Measurements from ENCODE around the gene RSPH10B. TPM values are rescaled to one million over a fixed set of nuclear protein-coding genes. Genes with fewer than 3 reads are reported as not detected.

The RSPH10B gene
- total and polyA plus RNA-seq, 10 of the 15 experiments (the other 5 are each of a cell fraction or from before 2014, with no cell fraction given), result 0.03 TPM; not detected in 9

- Histone ChIP-seq H3K79me2 (ENCODE audit: control insufficient read depth, insufficient read depth, low read length) (peaks cover 41% of the 10 kb centered on the region), H3K4me1 (ENCODE audit: control insufficient read depth, insufficient read depth, low read length) (0 out of 2 replicates have a peak, but pooled peaks cover 2% of the 10 kb centered on the region), H3K4me3 (peak overlapping the region; percentile 93), H4K20me1 (ENCODE audit: control insufficient read depth, insufficient read depth) (no peaks in the 10 kb centered on the region), H2AFZ (ENCODE audit: control insufficient read depth, low read depth, low read length) (no peak overlapping the region), H3K27ac (ENCODE audit: control insufficient read depth, insufficient read depth) (peak overlapping the region; percentile 89; the same call in 1 of the 2 replicates), H3K36me3 (ENCODE audit: control insufficient read depth in 2 of 2, insufficient read depth in 2 of 2, low read length in 1 of 2) (peaks cover 0 to under 1% of the 10 kb centered on the region in 2 experiments; a peak in 3 of 4 replicates), H3K27me3 (replicated peaks in 1 of 2; ENCODE audit: control insufficient read depth in 2 of 2, insufficient read depth in 2 of 2, low read length in 1 of 2) (no peaks in the 10 kb centered on the region), H3K4me2 (ENCODE audit: control insufficient read depth, insufficient read depth) (peak overlapping the region; percentile 45), H3K9ac (ENCODE audit: control insufficient read depth, insufficient read depth, low read length) (peak overlapping the region; percentile 90), H3K9me3 (replicated peaks; ENCODE audit: control insufficient read depth, insufficient read depth, low read length) (no peaks in the 10 kb centered on the region)
- ChIA-PET CTCF (interaction anchor here (1.1 to 3.5 kb wide), 5 partner anchors 10 to 342 kb away, joined by 3 to 15 read pairs (median 5); no protein-coding TSS in a partner anchor), SMC1A (ENCODE audit: uncharacterized antibody, unreplicated experiment) (interaction anchor here (1.1 to 3.5 kb wide), 3 partner anchors 10 to 99 kb away, joined by 4 to 24 read pairs (median 17); no protein-coding TSS in a partner anchor), RAD21 (ENCODE audit: unreplicated experiment) (interaction anchor here (2.6 kb wide), 1 partner anchor 99 kb away, joined by 13 read pairs; no protein-coding TSS in a partner anchor), POLR2A (interaction anchor here (1.1 kb wide), 2 partner anchors 10 to 50 kb away, joined by 4 to 5 read pairs; no protein-coding TSS in a partner anchor)
- WGBS (ENCODE audit: insufficient coverage, insufficient replicate concordance, low lambda C conversion rate, missing lambda C conversion rate), result 37% methylated on average over 4 of the region's 4 CpGs
- DNase-seq (ENCODE audit: low read depth, low spot score) (no peak), ATAC-seq (no peak), FAIRE-seq (no peak)
- intact Hi-C loops (cut with micrococcal nuclease; ENCODE audit: unreplicated experiment), result loop anchor here (10.0 kb wide), 1 partner anchor 437 kb away; the partner anchor contains the start of gene DAGLB
- in situ Hi-C loops (cut with MboI), result no loop called here
- no peak for TF ChIP-seq SMC3 (IDR thresholded peaks at IDR 0.05; ENCODE audit: borderline replicate concordance, low read length)
- no peak for TF ChIP-seq WRNIP1 (IDR thresholded peaks at IDR 0.05; ENCODE audit: borderline replicate concordance, low read depth, low read length)
- no peak for TF ChIP-seq NBN (IDR thresholded peaks at IDR 0.05)
- TF ChIP-seq SRF (IDR thresholded peaks at IDR 0.05; ENCODE audit: low read depth in 2 of 2, low read length in 2 of 2), result no peak
- TF ChIP-seq TCF7 (IDR thresholded peaks at IDR 0.05; ENCODE audit: borderline replicate concordance), result no peak
- no peak for TF ChIP-seq TARDBP (IDR thresholded peaks at IDR 0.05; ENCODE audit: borderline replicate concordance)
- no peak for TF ChIP-seq HDAC2 (IDR thresholded peaks at IDR 0.05)
- TF ChIP-seq ASH2L (IDR thresholded peaks at IDR 0.05; ENCODE audit: borderline replicate concordance, low read depth), result no peak
- TF ChIP-seq ETV6 (conservative IDR thresholded peaks at IDR 0.05 in 1 of 2, IDR thresholded peaks at IDR 0.05 in 1 of 2; ENCODE audit: borderline replicate concordance in 1 of 2, low read depth in 1 of 2), result no peak
- no peak for TF ChIP-seq SUPT20H (IDR thresholded peaks at IDR 0.05; ENCODE audit: borderline replicate concordance, control insufficient read depth, low read depth, low read length)
- TF ChIP-seq KDM1A (IDR thresholded peaks at IDR 0.05; ENCODE audit: borderline replicate concordance), result no peak
- no peak for TF ChIP-seq ATF3 (IDR thresholded peaks at IDR 0.05; ENCODE audit: borderline replicate concordance, extremely low read depth, low read depth, low read length)
- BruUV-seq (replicated peaks), result no TSS peak
Observed at GRCh38 chr7:6007386-6007785, 36.9 kb upstream of the RSPH10B start.

Data from GM12878 (cell line).